Endothelial cell (in vitro differentiated cells): ENCODE results near the gene YWHAQ. TPM values are rescaled to one million over a fixed set of nuclear protein-coding genes. Genes with fewer than 3 reads are reported as not detected.
"Not testable (repeated sequence)": the region's sequence is repeated elsewhere in the genome, so short reads cannot be mapped to it uniquely, and the experiment has no call there.

Experiments
- DNase-seq: peaks from one replicate; pipeline ENCODE4 v3.0.0; 2021; ENCODE audit warnings: low spot score
- H3K27ac Mint-ChIP-seq: one replicate; pipeline ENCODE4 v1.8.0; 2021; ENCODE audit warnings: mixed read lengths, inconsistent platforms; ENCODE audit not compliant: unreplicated experiment
- H3K27me3 Mint-ChIP-seq: one replicate; pipeline ENCODE4 v1.8.0; 2021; ENCODE audit warnings: mild to moderate bottlenecking, moderate library complexity, mixed read lengths, inconsistent platforms; ENCODE audit not compliant: unreplicated experiment
- H3K36me3 Mint-ChIP-seq: one replicate; pipeline ENCODE4 v1.8.0; 2021; ENCODE audit warnings: mild to moderate bottlenecking, low read depth, mixed read lengths, inconsistent platforms; ENCODE audit not compliant: unreplicated experiment
- H3K4me1 Mint-ChIP-seq: one replicate; pipeline ENCODE4 v1.8.0; 2021; ENCODE audit warnings: mild to moderate bottlenecking, mixed read lengths, inconsistent platforms; ENCODE audit not compliant: unreplicated experiment
- H3K4me3 Mint-ChIP-seq: one replicate; pipeline ENCODE4 v1.8.0; 2021; ENCODE audit warnings: mild to moderate bottlenecking, mixed read lengths, inconsistent platforms; ENCODE audit not compliant: unreplicated experiment
- H3K9me3 Mint-ChIP-seq: one replicate; pipeline ENCODE4 v1.8.0; 2021; ENCODE audit warnings: mixed read lengths, inconsistent platforms; ENCODE audit not compliant: unreplicated experiment
- CTCF ChIP-seq: fragments of 200-600 bp; sonication (generic); IDR thresholded peaks from one replicate; pipeline ENCODE4 v1.5.0; 2021; ENCODE audit warnings: antibody characterized with exemption; ENCODE audit not compliant: unreplicated experiment
- total RNA-seq: library from RNA; stranded (reverse); fragmentation: NEBNext Ultra II Directional; extraction: Animal tissue kit (Norgen Biotek cat#: 25700); gene quantifications from one replicate; pipeline ENCODE4 v1.2.1, GENCODE V29; 2021; ENCODE audit not compliant: unreplicated experiment

YWHAQ gene
- total RNA-seq, 1 donor from 2014 or later = 268 TPM

DNA sequence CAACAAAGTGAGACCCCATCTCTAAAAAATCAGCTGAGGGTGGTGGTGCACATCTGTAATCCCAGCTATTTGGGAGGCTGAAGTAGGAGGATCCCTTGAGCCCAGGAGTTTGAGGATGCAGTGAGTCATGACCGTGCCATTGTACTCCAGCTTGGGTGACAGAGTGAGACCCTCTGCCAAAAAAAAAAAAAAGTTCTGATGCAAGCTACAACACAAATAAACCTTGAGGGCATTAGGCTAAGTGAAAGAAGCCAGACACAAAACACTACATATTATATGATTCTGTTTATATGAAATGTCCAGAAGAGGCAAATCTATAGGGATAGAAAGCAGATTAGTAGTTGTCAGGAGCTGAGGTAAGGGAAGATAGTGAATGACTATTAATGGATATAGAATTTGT lies 13.0 kb downstream of the YWHAQ start:
- peaks cover 8% of the 10 kb centered on the region for H3K4me1 Mint-ChIP-seq
- H3K36me3 Mint-ChIP-seq = peaks cover 4% of the 10 kb centered on the region
- no peak for DNase-seq
- TF ChIP-seq CTCF = no peak
- H3K9me3 Mint-ChIP-seq = no peaks in the 10 kb centered on the region
- H3K27me3 Mint-ChIP-seq = peaks cover 1% of the 10 kb centered on the region
- no peak overlapping the region for H3K4me3 Mint-ChIP-seq
- no peak overlapping the region for H3K27ac Mint-ChIP-seq

- Mint-ChIP-seq H3K36me3 (peaks cover 5% of the 10 kb centered on the region), H3K27me3 (peaks cover 1% of the 10 kb centered on the region), H3K9me3 (no peaks in the 10 kb centered on the region), H3K4me3 (no peak overlapping the region), H3K4me1 (peaks cover 8% of the 10 kb centered on the region), H3K27ac (no peak overlapping the region)
- DNase-seq = no peak
- TF ChIP-seq CTCF = no peak
These were observed 13.5 kb downstream of the YWHAQ start for GRCh38 chr2:9617296-9617695.

DNA sequence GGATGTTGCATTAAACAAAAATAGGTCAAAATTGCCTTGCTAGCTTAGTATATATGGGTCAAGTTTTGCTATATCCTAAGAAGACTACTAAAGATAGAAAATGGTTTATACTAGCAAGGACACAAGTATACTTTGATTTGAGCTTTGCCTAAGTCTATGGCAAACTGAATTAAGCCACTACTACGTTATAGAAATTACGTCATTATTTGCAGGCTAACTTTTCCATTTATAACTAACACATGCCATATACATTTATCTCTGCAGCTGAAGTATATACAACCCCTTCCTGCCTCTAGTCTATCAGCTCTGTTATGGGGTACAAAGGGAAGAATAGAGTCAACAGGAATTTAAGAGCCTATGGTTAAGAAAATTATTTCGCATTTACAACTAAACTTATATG lies 16.2 kb downstream of the YWHAQ start:
- peaks cover 11% of the 10 kb centered on the region for H3K4me1 Mint-ChIP-seq
- H3K27me3 Mint-ChIP-seq = peaks cover 1% of the 10 kb centered on the region
- DNase-seq = no peak
- no peak for TF ChIP-seq CTCF
- no peaks in the 10 kb centered on the region for H3K9me3 Mint-ChIP-seq
- peaks cover 11% of the 10 kb centered on the region for H3K36me3 Mint-ChIP-seq
- H3K27ac Mint-ChIP-seq = no peak overlapping the region
- no peak overlapping the region for H3K4me3 Mint-ChIP-seq

- Mint-ChIP-seq H3K36me3 (peaks cover 11% of the 10 kb centered on the region), H3K4me1 (peaks cover 11% of the 10 kb centered on the region), H3K27me3 (peaks cover 1% of the 10 kb centered on the region)
These were observed 17.5 kb downstream of the YWHAQ start for GRCh38 chr2:9613291-9613690.

GRCh38 chr2:9611549-9611912 lies 19.3 kb downstream of the YWHAQ start:
- DNase-seq, H3K4me3 Mint-ChIP-seq, H3K9me3 Mint-ChIP-seq, H3K27me3 Mint-ChIP-seq, H3K27ac Mint-ChIP-seq, H3K36me3 Mint-ChIP-seq: not testable (repeated sequence)
- peaks cover 11% of the 10 kb centered on the region for H3K4me1 Mint-ChIP-seq

More at GRCh38 chr2:9613291-9613690, 17.5 kb downstream of the YWHAQ start:
- no peaks in the 10 kb centered on the region for H3K9me3 Mint-ChIP-seq
- no peak for DNase-seq
- no peak overlapping the region for H3K4me3 Mint-ChIP-seq
- no peak for TF ChIP-seq CTCF
- no peak overlapping the region for H3K27ac Mint-ChIP-seq
